ENCODE results near the gene CSF3R.

GRCh38 chr1:36450919-36451305 lies 31.8 kb downstream of the CSF3R start:
- TF ChIP-seq CTCF (IDR thresholded peaks at IDR 0.05; ENCODE audit: insufficient read depth, low read length) (no peak), POLR2AphosphoS5 (IDR thresholded peaks at IDR 0.05; ENCODE audit: low read depth) (no peak), REST (IDR thresholded peaks at IDR 0.05; ENCODE audit: insufficient replicate concordance, low read depth) (no peak), GABPA (IDR thresholded peaks at IDR 0.05; ENCODE audit: low read depth) (no peak)
